GM18951 (cell line): Measurements from ENCODE around the gene MC5R.

Experiments
- POLR2A ChIP-seq: IDR thresholded peaks from 4 replicates; pipeline ENCODE4 v1.6.1; 2011; ENCODE audit warnings: mild to moderate bottlenecking; ENCODE audit not compliant: insufficient read length, insufficient read depth; ENCODE audit errors: extremely low read depth
- in situ Hi-C: fragments of 300-500 bp; cut with MboI; formaldehyde crosslinking; loops from one replicate; pipeline ENCODE4 v1.12.0; 2022; ENCODE audit warnings: low sequenced_read_pairs, mixed read lengths, inconsistent platforms; ENCODE audit not compliant: unreplicated experiment

MC5R gene

GRCh38 chr18:13823707-13824395 lies at the start of gene MC5R:
MC5R (plus strand) TSS chr18:13824149; CDS start chr18:13825766, 1,617 bp downstream.
- no peak for TF ChIP-seq POLR2A
- in situ Hi-C loops = loop anchor here (10.0 kb wide), 1 partner anchor 261 kb away; no protein-coding TSS in a partner anchor

GRCh38 chr18:13775058-13775457 lies 48.9 kb upstream of the MC5R start:
- TF ChIP-seq POLR2A = no peak

GRCh38 chr18:13791181-13791580 lies 32.8 kb upstream of the MC5R start:
- TF ChIP-seq POLR2A = no peak
- in situ Hi-C loops = no loop called here

More at GRCh38 chr18:13775058-13775457, 48.9 kb upstream of the MC5R start:
- in situ Hi-C loops = no loop called here

- in situ Hi-C loops = no loop called here
- no peak for TF ChIP-seq POLR2A
Measured at GRCh38 chr18:13793819-13794218, 30.1 kb upstream of the MC5R start.

DNA sequence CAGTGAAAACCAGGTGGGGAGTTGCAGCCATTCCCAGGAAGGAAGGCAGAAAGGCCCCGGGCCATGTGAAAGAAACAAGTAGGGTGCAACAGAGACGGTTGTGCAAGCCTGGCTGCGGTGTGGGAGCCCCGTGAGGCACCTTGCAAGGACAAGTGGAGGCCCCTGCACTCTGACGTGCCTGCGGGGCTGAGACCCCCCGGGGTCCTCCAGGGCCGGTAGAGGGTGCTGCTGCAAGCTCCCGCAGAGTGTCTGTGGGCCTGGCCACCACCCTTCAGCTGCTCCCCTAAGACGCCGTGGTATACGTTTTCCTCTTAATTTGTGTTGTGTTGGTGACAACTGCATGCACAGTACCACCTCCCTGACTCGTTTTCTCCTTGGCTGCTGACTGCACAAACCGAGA lies 27.4 kb upstream of the MC5R start:
- TF ChIP-seq POLR2A = no peak
- in situ Hi-C loops = no loop called here

DNA sequence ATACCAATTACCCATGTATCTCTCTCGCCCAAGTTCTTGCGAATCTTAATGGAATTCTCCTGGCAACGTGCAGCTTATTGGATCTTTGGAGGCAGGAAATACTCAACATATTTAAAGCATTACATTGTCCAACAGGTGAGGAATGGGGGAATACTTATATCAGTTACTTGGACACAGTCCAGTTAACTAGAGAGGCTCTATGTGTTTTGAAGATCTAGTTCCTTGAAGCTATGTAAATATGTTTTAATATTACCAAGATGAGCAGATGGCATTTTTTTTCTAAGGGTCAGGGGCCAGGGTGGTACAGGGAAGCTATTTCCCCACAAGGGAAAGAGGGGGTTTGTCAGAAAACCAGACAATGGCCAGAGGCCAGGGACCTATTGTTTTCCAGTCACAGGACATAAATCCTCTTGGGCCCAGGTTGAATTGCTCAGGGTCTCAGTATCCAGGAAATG lies 26.8 kb upstream of the MC5R start:
- in situ Hi-C loops = no loop called here
- no peak for TF ChIP-seq POLR2A

- in situ Hi-C loops = no loop called here
- TF ChIP-seq POLR2A = no peak
Measured at GRCh38 chr18:13799396-13799795, 24.6 kb upstream of the MC5R start.

DNA sequence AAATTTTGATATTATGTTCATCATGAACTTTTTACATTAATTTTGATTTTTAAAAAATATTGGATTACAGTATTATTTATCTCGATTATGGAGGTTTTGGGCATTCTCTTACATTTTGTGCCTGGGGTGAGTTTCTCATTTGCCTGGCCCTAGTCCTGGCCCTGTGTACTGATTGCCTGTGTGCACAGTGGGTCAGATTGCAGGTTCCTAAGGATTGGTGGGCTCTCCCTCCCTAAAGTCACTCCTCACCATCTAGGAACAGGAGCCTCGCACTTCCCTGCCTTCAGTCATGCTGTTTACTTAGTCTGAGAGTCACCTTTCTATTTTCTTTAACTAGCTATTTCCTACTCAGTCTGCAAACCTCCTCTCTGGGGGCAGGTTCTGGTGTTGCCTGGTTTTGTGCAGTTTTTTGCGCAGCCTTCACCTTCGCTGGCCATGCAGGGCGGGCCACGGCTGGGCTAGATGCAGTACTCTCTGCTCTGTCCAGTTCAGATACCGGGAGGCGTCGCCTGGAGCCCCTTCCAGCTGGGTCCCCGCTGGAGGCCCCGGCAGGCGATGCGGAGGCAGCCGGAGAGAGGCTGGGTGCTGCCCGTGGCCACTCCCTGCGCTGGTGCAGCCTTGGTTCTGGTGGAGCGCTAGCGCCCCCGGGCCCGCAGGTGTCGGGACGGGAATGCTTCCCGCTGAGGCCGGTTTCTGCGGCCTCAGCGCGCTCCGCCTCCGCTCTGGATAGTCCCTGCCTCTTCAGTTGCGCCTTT lies 23.3 kb upstream of the MC5R start:
- no peak for TF ChIP-seq POLR2A
- in situ Hi-C loops = no loop called here

DNA sequence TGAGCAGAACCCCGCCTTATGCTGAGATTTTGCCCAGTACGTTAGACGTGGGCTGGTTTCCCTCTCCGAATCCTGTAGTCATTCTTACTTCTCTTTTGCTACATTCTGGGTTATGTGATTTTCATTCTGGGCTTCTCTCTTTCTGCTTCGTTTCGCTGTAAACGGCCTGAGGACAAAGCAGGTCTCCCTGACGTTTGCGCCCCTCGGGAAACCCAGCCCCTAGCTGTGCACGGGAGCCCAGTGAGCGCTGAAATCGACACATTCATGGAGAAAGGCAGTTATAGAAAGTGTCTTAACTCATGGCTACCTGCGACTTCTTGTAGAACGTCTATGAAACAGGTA lies 22.7 kb upstream of the MC5R start:
- no peak for TF ChIP-seq POLR2A
- in situ Hi-C loops = no loop called here

DNA sequence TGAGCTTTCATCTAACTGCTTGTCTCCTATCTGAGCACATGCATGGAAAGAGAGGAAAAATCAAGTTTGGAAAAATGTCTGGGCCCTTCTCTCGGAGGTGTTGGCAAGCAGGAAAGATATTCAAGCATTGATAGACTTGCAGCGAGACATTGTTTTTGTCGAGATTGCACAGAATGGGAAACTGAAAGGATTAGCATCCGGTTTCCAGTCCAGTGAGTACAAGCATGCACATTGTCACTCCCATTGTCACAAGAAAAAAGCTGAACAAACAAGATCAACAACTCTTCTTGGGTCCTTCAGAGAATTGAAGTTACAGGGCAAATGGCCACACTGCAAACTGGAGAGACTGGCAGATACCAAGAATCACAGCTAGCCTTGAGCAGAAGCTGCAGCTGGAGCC lies 19.6 kb upstream of the MC5R start:
- in situ Hi-C loops = no loop called here
- no peak for TF ChIP-seq POLR2A

- TF ChIP-seq POLR2A = no peak
- in situ Hi-C loops = no loop called here
Measured at GRCh38 chr18:13808294-13809042, 15.5 kb upstream of the MC5R start.

DNA sequence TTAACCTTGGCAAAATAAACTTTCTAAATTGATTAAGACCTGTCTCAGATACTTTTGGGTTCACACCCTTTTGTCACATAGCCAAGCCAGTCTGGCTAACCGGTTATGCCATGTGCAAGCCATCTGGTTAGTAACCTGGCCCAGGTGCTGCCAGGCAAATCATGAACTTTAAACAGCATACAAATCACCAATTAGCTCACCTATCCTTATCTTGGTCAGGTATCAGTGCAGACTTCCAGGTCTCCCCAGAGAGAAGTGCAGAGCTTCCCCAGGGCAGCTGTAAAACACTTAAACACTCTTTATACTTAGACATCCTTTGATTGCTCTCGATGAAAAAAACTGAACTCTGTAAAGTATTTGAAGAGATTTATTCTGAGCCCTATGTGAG lies 14.9 kb upstream of the MC5R start:
- TF ChIP-seq POLR2A = no peak
- in situ Hi-C loops = no loop called here

DNA sequence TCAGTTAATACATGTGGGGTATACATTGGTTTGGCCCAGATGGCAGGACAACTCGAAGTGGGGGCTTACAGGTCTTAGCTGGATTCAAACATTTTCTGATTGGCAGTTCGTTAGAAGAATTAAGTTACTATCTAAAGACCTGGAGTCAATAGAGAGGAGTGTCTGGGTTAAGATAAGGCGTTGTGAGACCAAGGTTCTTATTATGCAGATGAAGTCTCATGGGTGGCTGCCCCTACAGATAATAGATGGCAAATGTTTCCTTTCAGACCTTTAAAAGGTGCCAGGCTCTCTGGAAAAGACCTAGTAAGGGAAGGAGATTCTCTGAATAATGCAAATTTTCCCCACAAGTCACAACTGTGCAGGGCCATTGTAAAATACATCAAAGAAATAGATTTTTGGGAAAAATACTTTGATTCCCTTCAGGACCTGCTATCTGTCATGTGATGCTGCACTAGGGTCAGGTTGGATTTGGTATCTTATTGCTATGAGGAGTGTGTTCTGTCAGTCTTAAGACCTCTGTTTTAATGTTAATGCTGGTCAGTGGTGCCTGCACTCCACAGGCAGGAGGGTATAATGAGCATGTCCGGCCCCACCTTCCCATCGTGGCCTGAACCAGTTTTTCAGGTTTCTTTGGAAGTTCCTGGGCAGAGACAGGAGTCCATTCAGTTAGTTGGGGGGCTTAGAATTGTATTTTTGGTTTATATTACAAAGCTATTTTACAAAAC lies 14.3 kb upstream of the MC5R start:
- in situ Hi-C loops = no loop called here

More for the DNA sequence above, 14.3 kb upstream of the MC5R start:
- no peak for TF ChIP-seq POLR2A
